Measurements from ENCODE around the gene CFAP57. TPM values are rescaled to one million over a fixed set of nuclear protein-coding genes. Genes with fewer than 3 reads are reported as not detected.
A peak's percentile ranks its signal among the peaks of the same experiment; 100 is the strongest.

The CFAP57 gene
- polyA plus RNA-seq, 1 experiment, result 0.27 TPM

GRCh38 chr1:43292216-43292615 is 120.1 kb downstream of the CFAP57 start:
- Histone ChIP-seq H3K27me3 (ENCODE audit: control insufficient read depth, insufficient read depth, low read length) (peaks cover 2% of the 10 kb centered on the region), H3K4me3 (ENCODE audit: low read depth, low read length) (no peak overlapping the region), H3K36me3 (ENCODE audit: control insufficient read depth, insufficient read depth, low read length) (no peaks in the 10 kb centered on the region)
- no peak for DNase-seq (ENCODE audit: low read depth)
- ChIA-PET POLR2A (interaction anchor here (1.2 kb wide), 1 partner anchor 31 kb away, joined by 6 read pairs; no protein-coding TSS in a partner anchor), CTCF (no interaction called here)
- no peak for TF ChIP-seq CTCF (IDR thresholded peaks at IDR 0.05; ENCODE audit: insufficient read depth, low read depth, low read length)

GRCh38 chr1:43292679-43293078 is 120.5 kb downstream of the CFAP57 start:
- TF ChIP-seq CTCF (IDR thresholded peaks at IDR 0.05; ENCODE audit: insufficient read depth, low read depth, low read length), result no peak
- H3K4me3 ChIP-seq (ENCODE audit: low read depth, low read length), result no peak overlapping the region
- H3K36me3 ChIP-seq (ENCODE audit: control insufficient read depth, insufficient read depth, low read length), result no peaks in the 10 kb centered on the region
- ChIA-PET CTCF (no interaction called here), POLR2A (interaction anchor here (1.2 kb wide), 1 partner anchor 32 kb away, joined by 6 read pairs; no protein-coding TSS in a partner anchor)
- H3K27me3 ChIP-seq (ENCODE audit: control insufficient read depth, insufficient read depth, low read length), result peaks cover 2% of the 10 kb centered on the region
- DNase-seq (ENCODE audit: low read depth), result no peak

- Histone ChIP-seq H3K4me3 (ENCODE audit: low read depth, low read length) (no peak overlapping the region), H3K36me3 (ENCODE audit: control insufficient read depth, insufficient read depth, low read length) (no peaks in the 10 kb centered on the region), H3K27me3 (ENCODE audit: control insufficient read depth, insufficient read depth, low read length) (peaks cover 2% of the 10 kb centered on the region)
- no peak for DNase-seq (ENCODE audit: low read depth)
- no peak for TF ChIP-seq CTCF (IDR thresholded peaks at IDR 0.05; ENCODE audit: insufficient read depth, low read depth, low read length)
- POLR2A ChIA-PET, result interaction anchor here (1.2 kb wide), 1 partner anchor 32 kb away, joined by 6 read pairs; no protein-coding TSS in a partner anchor
- CTCF ChIA-PET, result no interaction called here
Measured at GRCh38 chr1:43293176-43293575, 121.0 kb downstream of the CFAP57 start.

GRCh38 chr1:43293896-43294760 is 122.0 kb downstream of the CFAP57 start:
- ChIA-PET POLR2A (no interaction called here), CTCF (interaction anchor here (0.6 to 1.4 kb wide), 5 partner anchors 9 to 752 kb away, joined by 3 read pairs; no protein-coding TSS in a partner anchor)
- no peak overlapping the region for H3K4me3 ChIP-seq (ENCODE audit: low read depth, low read length)
- peak; percentile 40 for DNase-seq (ENCODE audit: low read depth)
- no peaks in the 10 kb centered on the region for H3K36me3 ChIP-seq (ENCODE audit: control insufficient read depth, insufficient read depth, low read length)
- TF ChIP-seq CTCF (IDR thresholded peaks at IDR 0.05; ENCODE audit: insufficient read depth, low read depth, low read length), result no peak
- peaks cover 2% of the 10 kb centered on the region; the same call in 1 of the 2 replicates for H3K27me3 ChIP-seq (ENCODE audit: control insufficient read depth, insufficient read depth, low read length)

- no peak for TF ChIP-seq CTCF (IDR thresholded peaks at IDR 0.05; ENCODE audit: insufficient read depth, low read depth, low read length)
- H3K36me3 ChIP-seq (ENCODE audit: control insufficient read depth, insufficient read depth, low read length), result no peaks in the 10 kb centered on the region
- POLR2A ChIA-PET, result no interaction called here
- no peak overlapping the region for H3K4me3 ChIP-seq (ENCODE audit: low read depth, low read length)
- CTCF ChIA-PET, result interaction anchor here (0.8 to 1.4 kb wide), 4 partner anchors 9 to 68 kb away, joined by 3 read pairs; no protein-coding TSS in a partner anchor
- H3K27me3 ChIP-seq (ENCODE audit: control insufficient read depth, insufficient read depth, low read length), result no peaks in the 10 kb centered on the region
- DNase-seq (ENCODE audit: low read depth), result no peak
Measured at GRCh38 chr1:43294761-43295160, 122.6 kb downstream of the CFAP57 start.

Measured in BJ (cell line).